Activated CD8-positive, alpha-beta T cell treated with anti-CD3 and anti-CD28 coated beads for 36 hours (primary cell): Measurements from ENCODE around the gene MED29. TPM values are rescaled to one million over a fixed set of nuclear protein-coding genes. Genes with fewer than 3 reads are reported as not detected.
A peak's percentile ranks its signal among the peaks of the same experiment; 100 is the strongest.

Source experiments
- ATAC-seq: fragments of 200-7000 bp; cut with Tn5 transposase; one replicate; pipeline ENCODE4 v1.10.0; 2021; ENCODE audit warnings: mild to moderate bottlenecking, moderate library complexity
- CTCF ChIA-PET: fragments of 350-600 bp; sonication (Branson Sonifier 250); formaldehyde crosslinking; loops from one replicate; lab custom pipeline; 2021; ENCODE audit warnings: antibody characterized with exemption; lab: Charles Lee
- POLR2A ChIA-PET: fragments of 350-600 bp; sonication (Branson Sonifier 250); formaldehyde crosslinking; loops from one replicate; lab custom pipeline; 2021; ENCODE audit warnings: antibody characterized with exemption; lab: Charles Lee
- DNase-seq: peaks from one replicate; pipeline ENCODE4 v3.0.0-alpha.2; 2020
- H3K27ac Mint-ChIP-seq: one replicate; pipeline ENCODE4 v1.8.0; 2021; ENCODE audit warnings: mild to moderate bottlenecking, mixed read lengths
- H3K27me3 Mint-ChIP-seq: one replicate; pipeline ENCODE4 v1.8.0; 2021; ENCODE audit warnings: mixed read lengths
- H3K36me3 Mint-ChIP-seq: one replicate; pipeline ENCODE4 v1.8.0; 2021; ENCODE audit warnings: low read depth, mixed read lengths
- H3K4me1 Mint-ChIP-seq: one replicate; pipeline ENCODE4 v1.8.0; 2021; ENCODE audit warnings: low read depth, mixed read lengths
- H3K4me3 Mint-ChIP-seq: one replicate; pipeline ENCODE4 v1.8.0; 2021; ENCODE audit warnings: mild to moderate bottlenecking, moderate library complexity, mixed read lengths
- H3K9me3 Mint-ChIP-seq: one replicate; pipeline ENCODE4 v1.8.0; 2021; ENCODE audit warnings: mixed read lengths
- intact Hi-C: fragments of 100-400 bp; cut with micrococcal nuclease; formaldehyde crosslinking; loops from one replicate; pipeline ENCODE4 v1.10.0; 2022
- total RNA-seq, 2 experiments: library from RNA; stranded (reverse); gene quantifications; one replicate each; pipeline ENCODE4 v1.2.3, GENCODE V29; 2021
- TF ChIP-seq, protein P1 (sequence below): fragments of 200-600 bp; IDR thresholded peaks from one replicate; pipeline ENCODE4 v1.8.0; 2022; ENCODE audit warnings: antibody characterized with exemption, mild to moderate bottlenecking

The MED29 gene
- total RNA-seq, 2 experiments from 2014 or later = 19.5 to 19.8 TPM

DNA sequence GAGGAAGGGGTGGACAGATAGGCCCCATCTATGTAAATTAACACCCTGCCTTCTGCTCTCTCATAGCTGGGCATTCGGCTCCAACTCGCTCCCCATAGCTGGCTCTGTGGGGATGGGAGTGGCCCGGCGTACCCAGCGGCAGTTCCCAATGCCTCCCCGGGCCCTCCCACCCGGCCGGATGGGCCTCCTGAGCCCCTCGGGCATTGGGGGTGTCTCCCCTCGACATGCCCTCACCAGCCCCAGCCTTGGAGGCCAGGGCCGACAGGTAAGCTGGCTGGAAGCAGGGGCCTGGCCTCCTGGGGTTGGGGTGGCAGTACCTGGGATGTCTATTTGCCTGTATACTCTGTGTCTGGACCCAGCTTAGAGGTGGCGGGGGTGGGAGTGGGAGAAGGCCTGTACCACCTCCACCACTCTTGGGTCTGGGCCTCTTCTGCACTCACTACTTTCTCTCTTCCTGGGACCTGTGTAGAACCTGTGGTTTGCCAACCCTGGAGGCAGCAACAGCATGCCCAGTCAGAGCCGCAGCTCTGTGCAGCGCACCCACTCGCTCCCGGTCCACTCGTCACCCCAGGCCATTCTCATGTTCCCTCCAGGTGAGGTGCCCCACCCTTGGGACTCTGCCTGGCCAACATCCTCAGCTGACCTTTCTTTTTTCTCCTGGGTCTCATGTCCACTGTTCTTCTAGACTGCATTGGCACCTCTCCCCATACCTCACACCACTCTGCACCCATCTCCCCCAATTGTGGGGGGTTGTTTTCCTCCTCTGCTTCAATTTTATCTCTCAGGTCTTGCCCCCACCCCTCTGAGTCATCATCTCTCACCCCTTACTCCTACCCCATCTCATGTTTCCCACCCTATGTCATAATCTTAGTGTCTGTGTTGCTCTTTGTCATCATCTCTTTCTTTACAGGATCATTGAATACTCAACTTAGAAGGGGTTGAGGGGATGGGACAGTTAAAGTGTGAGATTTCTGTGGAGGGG, 10.4 kb upstream of the MED29 start:
- ATAC-seq (no peak), DNase-seq (no peak)
- Mint-ChIP-seq H3K4me1 (no peaks in the 10 kb centered on the region), H3K27me3 (no peaks in the 10 kb centered on the region), H3K27ac (peak overlapping the region; percentile 50), H3K36me3 (peaks cover 10% of the 10 kb centered on the region), H3K9me3 (no peaks in the 10 kb centered on the region), H3K4me3 (no peak overlapping the region)
- CTCF ChIA-PET = no interaction called here
- POLR2A ChIA-PET = interaction anchor here (0.7 to 1.8 kb wide), 3 partner anchors 10 to 159 kb away, joined by 3 to 6 read pairs (median 4); partner anchors contain the start of genes MED29 and PAF1
- intact Hi-C loops = no loop called here
- TF ChIP-seq, protein P1, sequence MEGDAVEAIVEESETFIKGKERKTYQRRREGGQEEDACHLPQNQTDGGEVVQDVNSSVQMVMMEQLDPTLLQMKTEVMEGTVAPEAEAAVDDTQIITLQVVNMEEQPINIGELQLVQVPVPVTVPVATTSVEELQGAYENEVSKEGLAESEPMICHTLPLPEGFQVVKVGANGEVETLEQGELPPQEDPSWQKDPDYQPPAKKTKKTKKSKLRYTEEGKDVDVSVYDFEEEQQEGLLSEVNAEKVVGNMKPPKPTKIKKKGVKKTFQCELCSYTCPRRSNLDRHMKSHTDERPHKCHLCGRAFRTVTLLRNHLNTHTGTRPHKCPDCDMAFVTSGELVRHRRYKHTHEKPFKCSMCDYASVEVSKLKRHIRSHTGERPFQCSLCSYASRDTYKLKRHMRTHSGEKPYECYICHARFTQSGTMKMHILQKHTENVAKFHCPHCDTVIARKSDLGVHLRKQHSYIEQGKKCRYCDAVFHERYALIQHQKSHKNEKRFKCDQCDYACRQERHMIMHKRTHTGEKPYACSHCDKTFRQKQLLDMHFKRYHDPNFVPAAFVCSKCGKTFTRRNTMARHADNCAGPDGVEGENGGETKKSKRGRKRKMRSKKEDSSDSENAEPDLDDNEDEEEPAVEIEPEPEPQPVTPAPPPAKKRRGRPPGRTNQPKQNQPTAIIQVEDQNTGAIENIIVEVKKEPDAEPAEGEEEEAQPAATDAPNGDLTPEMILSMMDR = no peak

DNA sequence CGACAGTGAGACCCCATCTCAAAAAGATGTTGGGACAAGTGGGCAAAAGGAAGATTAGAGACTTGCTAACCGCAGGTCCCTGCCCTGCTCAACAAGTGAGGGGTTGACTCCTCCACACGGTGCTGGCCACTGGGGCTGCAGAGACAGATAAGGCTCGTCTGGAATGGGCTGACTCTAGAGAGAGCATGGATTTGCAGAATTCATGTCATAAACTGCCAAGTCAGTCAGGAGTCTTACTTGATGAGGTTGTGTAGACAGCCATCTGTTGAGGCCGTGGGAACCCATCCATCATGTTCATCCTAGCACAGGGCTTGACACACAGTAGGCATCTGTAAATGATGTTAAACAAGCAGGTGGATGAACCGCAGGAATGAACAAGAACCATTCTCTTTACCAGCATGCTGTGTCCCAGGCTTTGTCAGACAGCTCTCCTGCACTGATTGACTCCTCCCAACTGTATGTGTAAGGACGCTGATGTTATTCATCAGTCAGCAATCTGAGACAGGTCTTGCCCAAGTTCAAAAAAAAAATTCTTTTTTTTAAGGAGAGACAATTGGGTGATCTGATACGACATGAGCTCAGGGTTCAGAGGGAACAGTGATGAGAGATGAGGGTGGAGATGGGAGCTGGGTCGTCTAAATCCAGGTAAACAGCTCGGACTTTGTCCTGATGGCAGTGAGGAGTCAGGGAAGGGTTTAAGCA, 9.1 kb upstream of the MED29 start:
- no peak for ATAC-seq
- POLR2A ChIA-PET = interaction anchor here (0.7 to 1.5 kb wide), 3 partner anchors 9 to 1107 kb away, joined by 3 to 6 read pairs (median 3); partner anchors contain the start of genes MED29 and PAF1
- intact Hi-C loops = no loop called here

DNA sequence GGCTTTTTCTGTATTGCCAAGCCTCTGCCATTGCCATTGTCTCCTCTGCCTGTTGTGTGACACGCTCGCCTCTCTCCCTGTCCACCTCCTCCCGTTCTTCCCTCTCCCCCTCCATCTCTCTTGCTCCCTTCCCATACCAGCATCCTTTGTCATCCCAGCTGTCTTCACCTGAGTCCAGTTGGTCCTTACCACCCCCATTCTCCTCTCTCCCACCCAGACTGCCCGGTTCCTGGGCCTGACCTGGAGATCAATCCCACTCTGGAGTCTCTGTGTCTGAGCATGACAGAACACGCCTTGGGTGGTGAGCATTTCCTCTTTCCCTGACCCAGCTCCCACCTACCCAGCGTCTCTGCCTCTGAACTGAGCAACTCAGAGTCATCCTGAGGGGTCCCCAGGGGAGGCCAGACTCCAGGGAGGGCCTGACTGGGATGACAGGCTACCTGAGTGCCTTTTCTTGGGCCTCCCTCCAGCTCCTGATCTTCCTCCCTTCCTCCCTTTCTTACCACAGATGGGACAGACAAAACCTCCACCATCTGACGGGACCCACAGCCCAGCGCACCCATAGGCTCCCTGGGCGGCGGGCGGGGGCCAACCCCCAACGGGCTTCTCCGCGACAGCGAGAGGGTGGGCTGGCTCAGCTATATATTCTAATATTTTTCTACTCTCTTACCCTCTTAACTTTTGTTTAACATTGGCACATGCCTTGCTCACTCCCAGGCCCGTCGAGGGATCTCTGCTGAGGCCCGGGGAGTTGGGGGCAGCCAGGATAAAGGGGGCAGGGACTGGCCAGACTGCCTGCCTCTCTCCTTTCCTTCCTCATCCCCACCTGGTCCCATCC, 8.0 kb upstream of the MED29 start:
- Mint-ChIP-seq H3K4me1 (no peaks in the 10 kb centered on the region), H3K27ac (peak overlapping the region; percentile 62), H3K36me3 (peaks cover 17% of the 10 kb centered on the region), H3K27me3 (no peaks in the 10 kb centered on the region), H3K9me3 (no peaks in the 10 kb centered on the region), H3K4me3 (no peak overlapping the region)
- TF ChIP-seq, protein P1 = no peak
- DNase-seq (no peak), ATAC-seq (no peak)
- CTCF ChIA-PET = no interaction called here
- intact Hi-C loops = no loop called here
- POLR2A ChIA-PET = interaction anchor here (1.1 kb wide), 1 partner anchor 15 kb away, joined by 3 read pairs; no protein-coding TSS in a partner anchor

More for the DNA sequence above, 9.1 kb upstream of the MED29 start:
- no peaks in the 10 kb centered on the region for H3K27me3 Mint-ChIP-seq
- H3K4me1 Mint-ChIP-seq = no peaks in the 10 kb centered on the region
- H3K4me3 Mint-ChIP-seq = no peak overlapping the region
- TF ChIP-seq, protein P1 = no peak
- peak overlapping the region; percentile 0 for H3K27ac Mint-ChIP-seq
- CTCF ChIA-PET = no interaction called here
- peaks cover 17% of the 10 kb centered on the region for H3K36me3 Mint-ChIP-seq
- no peaks in the 10 kb centered on the region for H3K9me3 Mint-ChIP-seq
- no peak for DNase-seq

DNA sequence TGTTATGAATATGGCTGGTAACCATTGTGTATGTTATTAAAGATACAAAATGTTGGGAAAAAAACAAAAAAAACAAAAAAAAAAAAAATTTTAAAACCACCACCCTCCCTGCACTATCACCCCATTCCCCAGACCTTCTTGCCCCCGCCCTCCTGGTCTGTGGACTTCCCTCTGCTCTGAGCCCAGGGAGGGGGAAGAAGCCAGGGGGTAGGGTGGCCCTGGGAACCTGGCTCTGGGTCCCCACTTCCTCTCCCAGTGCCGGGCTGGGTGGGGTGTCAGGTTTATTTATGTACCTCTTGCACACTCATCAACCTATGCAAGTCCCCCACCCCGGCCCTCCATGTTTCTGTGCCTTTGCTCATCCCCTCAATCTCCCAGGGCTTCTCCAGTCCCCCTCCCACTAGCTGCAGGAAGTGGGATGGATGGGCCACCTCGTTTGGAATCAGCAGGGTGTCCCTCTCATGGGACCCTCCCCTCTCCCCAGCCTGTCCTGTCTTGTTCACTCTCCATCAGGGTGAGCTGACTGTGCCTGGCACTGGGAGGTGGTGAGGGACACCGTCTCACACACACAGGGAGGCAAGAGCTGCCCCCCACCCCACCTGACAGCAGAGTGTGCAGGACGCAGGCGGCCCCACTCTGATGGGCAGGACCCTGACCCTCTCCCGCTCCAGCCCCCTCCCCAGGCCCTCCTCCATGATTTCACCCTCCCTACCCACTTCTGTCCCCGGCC, 6.2 kb upstream of the MED29 start:
- Mint-ChIP-seq H3K27ac (peak overlapping the region; percentile 23), H3K4me1 (peaks cover 8% of the 10 kb centered on the region), H3K4me3 (no peak overlapping the region), H3K9me3 (no peaks in the 10 kb centered on the region), H3K27me3 (no peaks in the 10 kb centered on the region), H3K36me3 (peaks cover 25% of the 10 kb centered on the region)
- no peak for ATAC-seq
- DNase-seq = no peak
- TF ChIP-seq, protein P1 = no peak
- intact Hi-C loops = no loop called here
- POLR2A ChIA-PET = interaction anchor here (1.0 to 1.1 kb wide), 2 partner anchors 33 to 42 kb away, joined by 3 read pairs; partner anchors contain the start of gene SAMD4B
- CTCF ChIA-PET = no interaction called here
